Measurements from ENCODE around the gene WIPF2. TPM values are rescaled to one million over a fixed set of nuclear protein-coding genes. Genes with fewer than 3 reads are reported as not detected.
"Not testable (repeated sequence)": the region's sequence is repeated elsewhere in the genome, so short reads cannot be mapped to it uniquely, and the experiment has no call there.

Gene WIPF2
- total and polyA plus RNA-seq, 2 donors from 2014 or later = 9.9 to 36.4 TPM

GRCh38 chr17:40203131-40203530, 16.0 kb upstream of the WIPF2 start:
- Histone ChIP-seq H3K27ac (ENCODE audit: low read depth in 2 of 2, low read length in 2 of 2) (no peak overlapping the region), H3K27me3 (ENCODE audit: control insufficient read depth, insufficient read depth, low read length) (no peaks in the 10 kb centered on the region)
- FAIRE-seq = no peak

GRCh38 chr17:40206193-40206592, 12.9 kb upstream of the WIPF2 start:
- H3K4me3 ChIP-seq (ENCODE audit: low read length in 3 of 3); DNase-seq; H3K36me3 ChIP-seq (ENCODE audit: control insufficient read depth in 2 of 3, insufficient read depth in 3 of 3, low read length in 3 of 3); H3K9ac ChIP-seq (ENCODE audit: low read length in 3 of 3); H3K9me3 ChIP-seq (ENCODE audit: control insufficient read depth in 2 of 3, insufficient read depth in 1 of 3, low read length in 3 of 3); H3K4me1 ChIP-seq (ENCODE audit: control insufficient read depth in 2 of 3, insufficient read depth in 2 of 3, low read depth in 1 of 3, low read length in 3 of 3); H3K27ac ChIP-seq (ENCODE audit: low read depth in 2 of 2, low read length in 2 of 2); H3K27me3 ChIP-seq (ENCODE audit: control insufficient read depth, insufficient read depth, low read length); FAIRE-seq; intact Hi-C loops (cut with DNase I): not testable (repeated sequence)

More at GRCh38 chr17:40203131-40203530, 16.0 kb upstream of the WIPF2 start:
- H3K9ac ChIP-seq (ENCODE audit: low read length in 3 of 3) = no peak overlapping the region
- no peak for DNase-seq
- intact Hi-C loops (cut with DNase I) = no loop called here
- H3K9me3 ChIP-seq (ENCODE audit: control insufficient read depth in 2 of 3, insufficient read depth in 1 of 3, low read length in 3 of 3) = no peaks in the 10 kb centered on the region
- no peak for TF ChIP-seq CTCF (IDR thresholded peaks at IDR 0.05; ENCODE audit: borderline replicate concordance, extremely low read depth, insufficient read depth)
- peaks cover 0 to 2% (median 0%) of the 10 kb centered on the region in 3 donors for H3K4me1 ChIP-seq (ENCODE audit: control insufficient read depth in 2 of 3, insufficient read depth in 2 of 3, low read depth in 1 of 3, low read length in 3 of 3)
- H3K4me3 ChIP-seq (ENCODE audit: low read length in 3 of 3) = no peak overlapping the region
- H3K36me3 ChIP-seq (ENCODE audit: control insufficient read depth in 2 of 3, insufficient read depth in 3 of 3, low read length in 3 of 3) = no peaks in the 10 kb centered on the region

GRCh38 chr17:40209404-40210093, 9.6 kb upstream of the WIPF2 start:
- intact Hi-C loops (cut with DNase I) = no loop called here
- no peak for TF ChIP-seq CTCF (IDR thresholded peaks at IDR 0.05; ENCODE audit: borderline replicate concordance, extremely low read depth, insufficient read depth)
- DNase-seq (no peak), FAIRE-seq (no peak)
- Histone ChIP-seq H3K27ac (ENCODE audit: low read depth in 2 of 2, low read length in 2 of 2) (no peak overlapping the region), H3K4me3 (ENCODE audit: low read length in 3 of 3) (no peak overlapping the region), H3K27me3 (ENCODE audit: control insufficient read depth, insufficient read depth, low read length) (no peaks in the 10 kb centered on the region), H3K4me1 (ENCODE audit: control insufficient read depth in 2 of 3, insufficient read depth in 2 of 3, low read depth in 1 of 3, low read length in 3 of 3) (no peaks in the 10 kb centered on the region), H3K36me3 (ENCODE audit: control insufficient read depth in 2 of 3, insufficient read depth in 3 of 3, low read length in 3 of 3) (no peaks in the 10 kb centered on the region), H3K9me3 (ENCODE audit: control insufficient read depth in 2 of 3, insufficient read depth in 1 of 3, low read length in 3 of 3) (no peaks in the 10 kb centered on the region), H3K9ac (ENCODE audit: low read length in 3 of 3) (no peak overlapping the region)

GRCh38 chr17:40213914-40214313, 5.2 kb upstream of the WIPF2 start:
- H3K36me3 ChIP-seq (ENCODE audit: control insufficient read depth in 2 of 3, insufficient read depth in 3 of 3, low read length in 3 of 3); H3K27ac ChIP-seq (ENCODE audit: low read depth in 2 of 2, low read length in 2 of 2): not testable (repeated sequence)

More at GRCh38 chr17:40213914-40214313, 5.2 kb upstream of the WIPF2 start:
- H3K9me3 ChIP-seq (ENCODE audit: control insufficient read depth in 2 of 3, insufficient read depth in 1 of 3, low read length in 3 of 3); intact Hi-C loops (cut with DNase I); DNase-seq; H3K27me3 ChIP-seq (ENCODE audit: control insufficient read depth, insufficient read depth, low read length); H3K4me1 ChIP-seq (ENCODE audit: control insufficient read depth in 2 of 3, insufficient read depth in 2 of 3, low read depth in 1 of 3, low read length in 3 of 3); H3K4me3 ChIP-seq (ENCODE audit: low read length in 3 of 3); FAIRE-seq; H3K9ac ChIP-seq (ENCODE audit: low read length in 3 of 3): not testable (repeated sequence)
